HL-60 (cell line): ENCODE data around the gene FTO.

Experiments used
- DNase-seq, 2 experiments: peaks; one replicate each; pipeline ENCODE4 v3.0.0-alpha.2; 2010 to 2020; ENCODE audit warnings: low read depth in 1 of 2, low spot score in 1 of 2
- H3K27ac ChIP-seq: fragments of 250-450 bp; sonication (Bioruptor Pico); replicated peaks from 2 replicates; pipeline ENCODE4 v1.5.1; 2020; ENCODE audit warnings: mild to moderate bottlenecking, moderate library complexity
- H3K27me3 ChIP-seq: fragments of 250-450 bp; sonication (Bioruptor Pico); 2 replicates; pipeline ENCODE4 v1.5.1; 2021; ENCODE audit warnings: mild to moderate bottlenecking, moderate library complexity; ENCODE audit not compliant: insufficient read depth, poor library complexity, severe bottlenecking
- H3K4me3 ChIP-seq: replicated peaks from 2 replicates; pipeline ENCODE4 v1.5.1; 2011; ENCODE audit warnings: mild to moderate bottlenecking, control low read depth, low read length; ENCODE audit not compliant: insufficient read depth
- CTCF ChIP-seq: IDR thresholded peaks from one replicate; pipeline ENCODE4 v1.5.1; 2011; ENCODE audit warnings: low read length, control low read depth, inconsistent platforms; ENCODE audit not compliant: insufficient read depth
- GABPA ChIP-seq: IDR thresholded peaks from 2 replicates; pipeline ENCODE4 v1.6.1; 2012; ENCODE audit warnings: low read depth
- POLR2AphosphoS5 ChIP-seq: IDR thresholded peaks from 2 replicates; pipeline ENCODE4 v1.6.1; 2012; ENCODE audit warnings: low read depth
- SPI1 ChIP-seq: IDR thresholded peaks from 2 replicates; pipeline ENCODE4 v1.6.1; 2012; ENCODE audit warnings: low read depth, mild to moderate bottlenecking, borderline replicate concordance
- TF ChIP-seq, protein P1 (sequence below): IDR thresholded peaks from 2 replicates; pipeline ENCODE4 v1.6.1; 2012; ENCODE audit warnings: low read depth; ENCODE audit not compliant: insufficient replicate concordance

The FTO gene

DNA sequence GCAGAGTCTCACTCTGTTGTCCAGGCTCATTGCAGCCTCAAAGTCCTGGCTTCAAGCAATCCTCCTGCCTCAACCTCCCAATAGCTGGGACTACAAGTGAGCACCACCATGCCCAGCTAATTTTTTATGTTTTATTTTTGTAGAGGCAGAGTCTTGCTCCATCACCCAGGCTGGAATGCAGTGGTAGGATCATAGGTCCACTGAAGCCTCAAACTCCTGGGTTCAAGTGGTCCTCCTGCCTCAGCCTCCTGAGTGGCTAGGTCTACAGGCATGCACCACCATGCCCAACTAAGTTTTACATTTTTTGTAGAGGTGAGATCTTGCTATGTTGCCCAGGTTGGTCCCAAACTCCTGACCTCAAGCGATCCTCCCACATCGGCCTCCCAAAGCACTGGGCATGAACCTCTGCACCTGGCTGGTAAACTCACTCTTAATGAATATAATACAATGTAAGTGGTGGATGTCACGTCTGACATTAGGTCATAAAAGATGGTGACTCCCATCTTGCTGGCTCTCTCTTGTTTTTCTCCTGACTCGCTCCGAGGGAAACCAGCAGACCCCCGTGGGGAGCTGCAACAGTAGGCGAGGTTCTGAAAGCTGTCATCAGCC, 456.4 kb downstream of the FTO start:
- H3K27ac ChIP-seq = no peak overlapping the region
- no peak for DNase-seq
- no peak overlapping the region for H3K4me3 ChIP-seq
- TF ChIP-seq POLR2AphosphoS5 (no peak), CTCF (no peak)
- H3K27me3 ChIP-seq = no peaks in the 10 kb centered on the region

- TF ChIP-seq GABPA = no peak
- TF ChIP-seq POLR2AphosphoS5 = no peak
- TF ChIP-seq CTCF = no peak
- TF ChIP-seq SPI1 = no peak
- TF ChIP-seq, protein P1, sequence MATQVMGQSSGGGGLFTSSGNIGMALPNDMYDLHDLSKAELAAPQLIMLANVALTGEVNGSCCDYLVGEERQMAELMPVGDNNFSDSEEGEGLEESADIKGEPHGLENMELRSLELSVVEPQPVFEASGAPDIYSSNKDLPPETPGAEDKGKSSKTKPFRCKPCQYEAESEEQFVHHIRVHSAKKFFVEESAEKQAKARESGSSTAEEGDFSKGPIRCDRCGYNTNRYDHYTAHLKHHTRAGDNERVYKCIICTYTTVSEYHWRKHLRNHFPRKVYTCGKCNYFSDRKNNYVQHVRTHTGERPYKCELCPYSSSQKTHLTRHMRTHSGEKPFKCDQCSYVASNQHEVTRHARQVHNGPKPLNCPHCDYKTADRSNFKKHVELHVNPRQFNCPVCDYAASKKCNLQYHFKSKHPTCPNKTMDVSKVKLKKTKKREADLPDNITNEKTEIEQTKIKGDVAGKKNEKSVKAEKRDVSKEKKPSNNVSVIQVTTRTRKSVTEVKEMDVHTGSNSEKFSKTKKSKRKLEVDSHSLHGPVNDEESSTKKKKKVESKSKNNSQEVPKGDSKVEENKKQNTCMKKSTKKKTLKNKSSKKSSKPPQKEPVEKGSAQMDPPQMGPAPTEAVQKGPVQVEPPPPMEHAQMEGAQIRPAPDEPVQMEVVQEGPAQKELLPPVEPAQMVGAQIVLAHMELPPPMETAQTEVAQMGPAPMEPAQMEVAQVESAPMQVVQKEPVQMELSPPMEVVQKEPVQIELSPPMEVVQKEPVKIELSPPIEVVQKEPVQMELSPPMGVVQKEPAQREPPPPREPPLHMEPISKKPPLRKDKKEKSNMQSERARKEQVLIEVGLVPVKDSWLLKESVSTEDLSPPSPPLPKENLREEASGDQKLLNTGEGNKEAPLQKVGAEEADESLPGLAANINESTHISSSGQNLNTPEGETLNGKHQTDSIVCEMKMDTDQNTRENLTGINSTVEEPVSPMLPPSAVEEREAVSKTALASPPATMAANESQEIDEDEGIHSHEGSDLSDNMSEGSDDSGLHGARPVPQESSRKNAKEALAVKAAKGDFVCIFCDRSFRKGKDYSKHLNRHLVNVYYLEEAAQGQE = no peak
- Histone ChIP-seq H3K27ac (no peak overlapping the region), H3K4me3 (no peak overlapping the region), H3K27me3 (no peaks in the 10 kb centered on the region)
- no peak for DNase-seq
Measured at GRCh38 chr16:54160939-54161897, 457.3 kb downstream of the FTO start.

DNA sequence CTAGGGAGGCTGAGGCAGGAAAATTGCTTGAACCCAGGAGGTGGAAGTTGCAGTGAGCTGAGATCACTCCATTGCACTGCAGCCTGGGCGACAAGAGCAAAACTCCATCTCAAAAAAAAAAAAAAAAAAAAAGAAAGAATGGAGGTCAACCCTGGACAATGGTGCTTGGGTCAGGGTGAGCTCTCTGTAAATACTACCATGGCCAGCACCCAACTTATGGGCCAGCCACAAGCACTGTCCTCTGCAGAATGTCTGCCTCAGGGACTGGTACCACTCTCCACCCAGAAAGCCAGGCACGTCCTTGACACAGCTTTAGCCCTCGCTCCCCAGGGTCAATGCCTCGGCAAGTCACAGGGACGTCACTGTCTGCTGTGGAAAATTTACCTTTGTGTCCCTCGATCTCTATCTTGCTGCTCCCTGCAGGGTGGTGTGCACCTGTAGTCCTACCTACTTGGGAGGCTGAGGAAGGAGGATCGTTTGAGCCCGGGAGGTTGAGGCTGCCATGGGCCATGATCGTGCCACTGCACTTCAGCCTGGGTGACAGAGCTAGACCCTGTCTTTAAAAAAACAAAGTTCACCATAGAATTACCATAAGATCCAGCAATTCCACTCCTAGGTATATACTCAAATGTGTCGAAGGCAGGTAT, 459.4 kb downstream of the FTO start:
- DNase-seq = no peak
- H3K27me3 ChIP-seq = no peaks in the 10 kb centered on the region
- H3K4me3 ChIP-seq = no peak overlapping the region
- TF ChIP-seq, protein P1 = no peak
- TF ChIP-seq POLR2AphosphoS5 = no peak
- no peak for TF ChIP-seq CTCF
- TF ChIP-seq SPI1 = no peak
- no peak for TF ChIP-seq GABPA
- H3K27ac ChIP-seq = no peak overlapping the region
